K562 (cell line): Measurements from ENCODE around the gene EPN2. TPM values are rescaled to one million over a fixed set of nuclear protein-coding genes. Genes with fewer than 3 reads are reported as not detected.

Experiments used
- ATAC-seq: fragments of 200-7000 bp; cut with Tn5 transposase; 3 replicates; pipeline ENCODE4 v1.9.1; 2020; ENCODE audit warnings: moderate library complexity
- BruUV-seq: library from RNA; stranded (reverse); fragments of 400-500 nt; replicated peaks from 2 replicates; lab custom pipeline; 2021; lab: Mats Ljungman, UMichigan
- CTCF ChIA-PET: fragments of 300-600 bp; formaldehyde crosslinking; extraction: SDS; loops from one replicate; lab custom pipeline; 2021; ENCODE audit warnings: low intra/inter-chr PET ratio; lab: Yijun Ruan, JAX
- POLR2A ChIA-PET: fragments of 300-600, 350-650 bp; sonication (Branson Sonifier 250); formaldehyde crosslinking; extraction: SDS; loops from one replicate; lab custom pipeline; 2021; ENCODE audit warnings: antibody characterized with exemption, inconsistent platforms; lab: Yijun Ruan, JAX
- DNase-seq, 4 experiments: peaks; one replicate each; pipeline versions ENCODE4 v3.0.0 to v3.0.0-alpha.2; 2011 to 2018; ENCODE audit warnings: low spot score in 3 of 4, mixed read lengths in 3 of 4; ENCODE audit errors: extremely low read depth in 1 of 4
- FAIRE-seq: peaks from 2 replicates; lab custom pipeline; 2011; peaks lifted over from hg19 to GRCh38; lab: Jason Lieb, UNC
- H2AFZ ChIP-seq: 2 replicates; pipeline ENCODE4 v1.6.0; 2011; ENCODE audit warnings: low read depth, low read length, control low read depth, inconsistent platforms
- H3K27ac ChIP-seq: fragments of 200-600 bp; 3 replicates; pipeline ENCODE4 v1.8.0; 2011; ENCODE audit warnings: low read depth, mild to moderate bottlenecking, control low read depth, inconsistent platforms, low read length, moderate library complexity, mixed read lengths; ENCODE audit errors: extremely low read depth
- H3K27me3 ChIP-seq, 2 experiments: fragments of 300-600 bp in 1 of 2; 2 replicates in 1 of 2; 3 replicates in 1 of 2; pipeline versions ENCODE4 v1.6.0 to v1.8.0; 2011; ENCODE audit warnings: inconsistent platforms in 2 of 2, low read length in 2 of 2, mild to moderate bottlenecking in 1 of 2, mixed read lengths in 1 of 2, moderate library complexity in 1 of 2; ENCODE audit not compliant: control insufficient read depth in 2 of 2, insufficient read depth in 2 of 2
- H3K36me3 ChIP-seq: fragments of 300-600 bp; 3 replicates; pipeline ENCODE4 v1.8.0; 2011; ENCODE audit warnings: mild to moderate bottlenecking, low read length, inconsistent platforms; ENCODE audit not compliant: control insufficient read depth, insufficient read depth
- H3K4me1 ChIP-seq, 2 experiments: fragments of 200-600 bp in 1 of 2; replicated peaks in 1 of 2; 2 replicates in 1 of 2; 3 replicates in 1 of 2; pipeline versions ENCODE4 v1.5.1 to v1.8.0; 2011; ENCODE audit warnings: inconsistent platforms in 2 of 2, low read length in 2 of 2, mild to moderate bottlenecking in 1 of 2, mixed read lengths in 1 of 2, moderate library complexity in 1 of 2; ENCODE audit not compliant: control insufficient read depth in 2 of 2, insufficient read depth in 2 of 2
- H3K4me2 ChIP-seq: 2 replicates; pipeline ENCODE4 v1.6.1; 2011; ENCODE audit warnings: low read length, control low read depth, inconsistent platforms, mixed read lengths; ENCODE audit not compliant: insufficient read depth
- H3K4me3 ChIP-seq: fragments of 200-600 bp; sonication (generic), shearing (Covaris generic); 2 replicates; pipeline ENCODE4 v1.5.1; 2016; ENCODE audit warnings: control low read depth, inconsistent platforms
- H3K79me2 ChIP-seq: fragments of 200-600 bp; 3 replicates; pipeline ENCODE4 v1.8.0; 2011; ENCODE audit warnings: low read length, inconsistent platforms; ENCODE audit not compliant: control insufficient read depth, insufficient read depth
- H3K9ac ChIP-seq, 2 experiments: 2 replicates each; pipeline versions ENCODE4 v1.6.0 to v1.6.1; 2011; ENCODE audit warnings: low read depth in 2 of 2, low read length in 2 of 2, control low read depth in 1 of 2, inconsistent platforms in 1 of 2, mild to moderate bottlenecking in 1 of 2, mixed read lengths in 1 of 2; ENCODE audit not compliant: insufficient read depth in 1 of 2
- H3K9me1 ChIP-seq: one replicate; pipeline ENCODE4 v1.6.0; 2011; ENCODE audit warnings: inconsistent platforms, mild to moderate bottlenecking, low read length, moderate library complexity; ENCODE audit not compliant: control insufficient read depth, insufficient read depth
- H3K9me3 ChIP-seq: replicated peaks from 2 replicates; pipeline ENCODE4 v1.5.1; 2011; ENCODE audit warnings: low read depth, low read length, inconsistent platforms; ENCODE audit not compliant: control insufficient read depth, insufficient read depth
- H4K20me1 ChIP-seq: replicated peaks from 2 replicates; pipeline ENCODE4 v1.6.1; 2011; ENCODE audit warnings: low read length, inconsistent platforms, mixed read lengths; ENCODE audit not compliant: control insufficient read depth, insufficient read depth
- KDM1A ChIP-seq, 2 experiments: fragments of 450-650 bp; IDR thresholded peaks; 2 replicates each; pipeline ENCODE4 v1.6.1; 2016; ENCODE audit warnings: mild to moderate bottlenecking in 2 of 2
- NCOA4 ChIP-seq: fragments of 450-650 bp; IDR thresholded peaks from 2 replicates; pipeline ENCODE4 v1.6.1; 2018; ENCODE audit warnings: mild to moderate bottlenecking; ENCODE audit not compliant: partially characterized antibody
- RFX7 ChIP-seq: fragments of 250-450 bp; sonication (Bioruptor Pico); IDR thresholded peaks from 2 replicates; pipeline ENCODE4 v1.5.1; 2021; ENCODE audit warnings: mild to moderate bottlenecking
- YY1 ChIP-seq, 3 experiments: IDR thresholded peaks; 2 replicates each; pipeline ENCODE4 v1.6.1; 2011; ENCODE audit warnings: low read length in 2 of 3, mild to moderate bottlenecking in 2 of 3, moderate library complexity in 2 of 3, borderline replicate concordance in 1 of 3, control low read depth in 1 of 3, low read depth in 1 of 3; ENCODE audit not compliant: insufficient read depth in 3 of 3, insufficient replicate concordance in 2 of 3, control insufficient read depth in 1 of 3, insufficient read length in 1 of 3; ENCODE audit errors: extremely low read depth in 1 of 3
- WGBS: fragments of 100-300 bp; shearing (Covaris generic); methylation state at CpG from one replicate; pipeline ENCODE4 v1.1.6; 2016; ENCODE audit warnings: low coverage, mixed read lengths; ENCODE audit not compliant: insufficient coverage; ENCODE audit errors: missing lambda C conversion rate; 5-methylcytosine and 5-hydroxymethylcytosine counted together
- in situ Hi-C: fragments of 300-500 bp; cut with MboI; formaldehyde crosslinking; loops from 4 replicates; pipeline ENCODE4 v1.15.0; 2018; ENCODE audit warnings: inconsistent platforms, mixed read lengths
- intact Hi-C: fragments of 100-400 bp; cut with micrococcal nuclease; formaldehyde crosslinking; loops from 2 replicates; pipeline ENCODE4 v1.14.2; 2022
- polyA plus RNA-seq, 8 experiments: library from polyadenylated mRNA; depleted of rRNA in 4 of 8; stranded (reverse) in 5 of 8; unstranded in 3 of 8; fragments of >200 nt; fragmentation: Nextera tagmentation in 2 of 8; fragmentation: Illumina TruSeq in 1 of 8; extraction: Ambion mirVana in 2 of 8; extraction: Trizol in 1 of 8; gene quantifications; 2 replicates each; pipeline versions ENCODE4 v1.2.1 to v1.2.3, GENCODE V29; 2011 to 2014; ENCODE audit warnings: inconsistent platforms in 1 of 8, missing spikeins in 1 of 8
- total RNA-seq, 7 experiments: library from RNA; depleted of rRNA in 6 of 7; stranded (reverse); fragments of >200 nt in 6 of 7; fragmentation: Illumina TruSeq in 2 of 7; extraction: Trizol in 2 of 7; gene quantifications; 2 replicates each; pipeline versions ENCODE4 v1.2.1 to v1.2.3, GENCODE V29; 2011 to 2021; ENCODE audit warnings: low replicate concordance in 1 of 7
- TF ChIP-seq, protein P1 (sequence below): fragments of 450-650 bp; IDR thresholded peaks from 2 replicates; pipeline ENCODE4 v1.6.1; 2017; ENCODE audit warnings: antibody characterized with exemption, mild to moderate bottlenecking
- TF ChIP-seq, protein P2 (sequence below), 2 experiments: fragments of 450-650 bp; IDR thresholded peaks; 2 replicates each; pipeline ENCODE4 v1.6.1; 2018; ENCODE audit warnings: mild to moderate bottlenecking in 2 of 2, low read depth in 1 of 2; ENCODE audit not compliant: partially characterized antibody in 2 of 2

Gene EPN2
- total and polyA plus RNA-seq, 9 of the 15 experiments (the other 6 are each of a cell fraction or from before 2014, with no cell fraction given): 1.0 to 12.9 (median 8.9) TPM

DNA sequence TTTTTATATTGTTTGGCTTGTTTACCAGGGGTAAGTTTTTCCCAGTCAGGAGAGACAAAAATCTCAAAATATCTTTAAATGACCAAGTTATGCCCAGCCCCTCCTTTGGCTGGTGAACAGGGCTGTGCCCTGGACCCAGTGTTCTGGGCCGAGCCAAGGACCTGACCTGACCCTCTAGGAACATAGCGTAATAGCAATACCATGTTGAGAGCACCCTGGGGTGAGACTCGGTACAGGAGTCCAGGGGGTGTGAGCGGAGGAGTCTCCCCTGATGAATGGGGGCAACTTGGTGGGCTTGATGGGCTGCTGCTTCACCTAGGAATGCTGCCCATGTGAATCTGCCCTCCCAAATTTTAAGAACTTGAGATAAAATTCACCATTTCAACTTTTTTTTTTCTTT, 77.9 kb downstream of the EPN2 start:
- CTCF ChIA-PET: no interaction called here
- 60% methylated on average over 2 of the region's 4 CpGs for WGBS
- no TSS peak for BruUV-seq
- ATAC-seq: no peak
- H3K27me3 ChIP-seq: no peaks in the 10 kb centered on the region
- FAIRE-seq: no peak
- POLR2A ChIA-PET: no interaction called here
- in situ Hi-C loops: no loop called here
- no peak overlapping the region for H3K27ac ChIP-seq
- no peak for TF ChIP-seq KDM1A (IDR thresholded peaks at IDR 0.05)
- TF ChIP-seq RFX7: no peak
- TF ChIP-seq NCOA4: no peak
- TF ChIP-seq, protein P1, sequence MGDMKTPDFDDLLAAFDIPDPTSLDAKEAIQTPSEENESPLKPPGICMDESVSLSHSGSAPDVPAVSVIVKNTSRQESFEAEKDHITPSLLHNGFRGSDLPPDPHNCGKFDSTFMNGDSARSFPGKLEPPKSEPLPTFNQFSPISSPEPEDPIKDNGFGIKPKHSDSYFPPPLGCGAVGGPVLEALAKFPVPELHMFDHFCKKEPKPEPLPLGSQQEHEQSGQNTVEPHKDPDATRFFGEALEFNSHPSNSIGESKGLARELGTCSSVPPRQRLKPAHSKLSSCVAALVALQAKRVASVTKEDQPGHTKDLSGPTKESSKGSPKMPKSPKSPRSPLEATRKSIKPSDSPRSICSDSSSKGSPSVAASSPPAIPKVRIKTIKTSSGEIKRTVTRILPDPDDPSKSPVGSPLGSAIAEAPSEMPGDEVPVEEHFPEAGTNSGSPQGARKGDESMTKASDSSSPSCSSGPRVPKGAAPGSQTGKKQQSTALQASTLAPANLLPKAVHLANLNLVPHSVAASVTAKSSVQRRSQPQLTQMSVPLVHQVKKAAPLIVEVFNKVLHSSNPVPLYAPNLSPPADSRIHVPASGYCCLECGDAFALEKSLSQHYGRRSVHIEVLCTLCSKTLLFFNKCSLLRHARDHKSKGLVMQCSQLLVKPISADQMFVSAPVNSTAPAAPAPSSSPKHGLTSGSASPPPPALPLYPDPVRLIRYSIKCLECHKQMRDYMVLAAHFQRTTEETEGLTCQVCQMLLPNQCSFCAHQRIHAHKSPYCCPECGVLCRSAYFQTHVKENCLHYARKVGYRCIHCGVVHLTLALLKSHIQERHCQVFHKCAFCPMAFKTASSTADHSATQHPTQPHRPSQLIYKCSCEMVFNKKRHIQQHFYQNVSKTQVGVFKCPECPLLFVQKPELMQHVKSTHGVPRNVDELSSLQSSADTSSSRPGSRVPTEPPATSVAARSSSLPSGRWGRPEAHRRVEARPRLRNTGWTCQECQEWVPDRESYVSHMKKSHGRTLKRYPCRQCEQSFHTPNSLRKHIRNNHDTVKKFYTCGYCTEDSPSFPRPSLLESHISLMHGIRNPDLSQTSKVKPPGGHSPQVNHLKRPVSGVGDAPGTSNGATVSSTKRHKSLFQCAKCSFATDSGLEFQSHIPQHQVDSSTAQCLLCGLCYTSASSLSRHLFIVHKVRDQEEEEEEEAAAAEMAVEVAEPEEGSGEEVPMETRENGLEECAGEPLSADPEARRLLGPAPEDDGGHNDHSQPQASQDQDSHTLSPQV: no peak
- TF ChIP-seq, protein P2, sequence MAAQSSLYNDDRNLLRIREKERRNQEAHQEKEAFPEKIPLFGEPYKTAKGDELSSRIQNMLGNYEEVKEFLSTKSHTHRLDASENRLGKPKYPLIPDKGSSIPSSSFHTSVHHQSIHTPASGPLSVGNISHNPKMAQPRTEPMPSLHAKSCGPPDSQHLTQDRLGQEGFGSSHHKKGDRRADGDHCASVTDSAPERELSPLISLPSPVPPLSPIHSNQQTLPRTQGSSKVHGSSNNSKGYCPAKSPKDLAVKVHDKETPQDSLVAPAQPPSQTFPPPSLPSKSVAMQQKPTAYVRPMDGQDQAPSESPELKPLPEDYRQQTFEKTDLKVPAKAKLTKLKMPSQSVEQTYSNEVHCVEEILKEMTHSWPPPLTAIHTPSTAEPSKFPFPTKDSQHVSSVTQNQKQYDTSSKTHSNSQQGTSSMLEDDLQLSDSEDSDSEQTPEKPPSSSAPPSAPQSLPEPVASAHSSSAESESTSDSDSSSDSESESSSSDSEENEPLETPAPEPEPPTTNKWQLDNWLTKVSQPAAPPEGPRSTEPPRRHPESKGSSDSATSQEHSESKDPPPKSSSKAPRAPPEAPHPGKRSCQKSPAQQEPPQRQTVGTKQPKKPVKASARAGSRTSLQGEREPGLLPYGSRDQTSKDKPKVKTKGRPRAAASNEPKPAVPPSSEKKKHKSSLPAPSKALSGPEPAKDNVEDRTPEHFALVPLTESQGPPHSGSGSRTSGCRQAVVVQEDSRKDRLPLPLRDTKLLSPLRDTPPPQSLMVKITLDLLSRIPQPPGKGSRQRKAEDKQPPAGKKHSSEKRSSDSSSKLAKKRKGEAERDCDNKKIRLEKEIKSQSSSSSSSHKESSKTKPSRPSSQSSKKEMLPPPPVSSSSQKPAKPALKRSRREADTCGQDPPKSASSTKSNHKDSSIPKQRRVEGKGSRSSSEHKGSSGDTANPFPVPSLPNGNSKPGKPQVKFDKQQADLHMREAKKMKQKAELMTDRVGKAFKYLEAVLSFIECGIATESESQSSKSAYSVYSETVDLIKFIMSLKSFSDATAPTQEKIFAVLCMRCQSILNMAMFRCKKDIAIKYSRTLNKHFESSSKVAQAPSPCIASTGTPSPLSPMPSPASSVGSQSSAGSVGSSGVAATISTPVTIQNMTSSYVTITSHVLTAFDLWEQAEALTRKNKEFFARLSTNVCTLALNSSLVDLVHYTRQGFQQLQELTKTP (IDR thresholded peaks at IDR 0.05; ENCODE audit: low read depth in 1 of 2, partially characterized antibody in 2 of 2): no peak
- no peak for TF ChIP-seq YY1 (IDR thresholded peaks at IDR 0.05; ENCODE audit: borderline replicate concordance in 1 of 3, control insufficient read depth in 1 of 3, extremely low read depth in 1 of 3, insufficient read depth in 3 of 3, insufficient read length in 1 of 3, insufficient replicate concordance in 2 of 3, low read depth in 1 of 3, low read length in 2 of 3)
- TF ChIP-seq, all 486 proteins: peak for 0
- Histone ChIP-seq H3K4me1 (peaks cover 8 to 9% of the 10 kb centered on the region in 2 experiments; a peak in 4 of 5 replicates), H3K9me3 (no peaks in the 10 kb centered on the region), H2AFZ (no peak overlapping the region), H3K9ac (no peak overlapping the region), H3K9me1 (peaks cover 4% of the 10 kb centered on the region), H3K4me3 (no peak overlapping the region), H3K79me2 (no peaks in the 10 kb centered on the region), H4K20me1 (no peaks in the 10 kb centered on the region), H3K4me2 (no peak overlapping the region), H3K36me3 (peaks cover 16% of the 10 kb centered on the region; the same call in 2 of the 3 replicates)
- DNase-seq: no peak
- intact Hi-C loops: no loop called here
